K562 (cell line): ENCODE results near the gene PRSS53. TPM values are rescaled to one million over a fixed set of nuclear protein-coding genes. Genes with fewer than 3 reads are reported as not detected.
A peak's percentile ranks its signal among the peaks of the same experiment; 100 is the strongest.

ENCODE experiments used
- FOXA3 ChIP-seq, 2 experiments: fragments of 450-650 bp in 1 of 2; sonication (generic) in 1 of 2; formaldehyde crosslinking; IDR thresholded peaks in 1 of 2; conservative IDR thresholded peaks in 1 of 2; 2 replicates each; pipeline versions ENCODE4 v1.4.0 to v1.8.0; 2020 to 2022; ENCODE audit warnings: mild to moderate bottlenecking in 2 of 2, missing genetic modification reagents in 1 of 2
- GABPB2 ChIP-seq: fragments of 250-450 bp; sonication (Bioruptor Pico); conservative IDR thresholded peaks from 2 replicates; pipeline ENCODE4 v1.5.1; 2021; ENCODE audit warnings: mild to moderate bottlenecking
- HNRNPL ChIP-seq: fragments of 200-400 bp; formaldehyde crosslinking; IDR thresholded peaks from 2 replicates; pipeline ENCODE4 v1.6.1; 2017; ENCODE audit warnings: low read depth, mild to moderate bottlenecking, low read length
- MAFG ChIP-seq: fragments of 450-650 bp; conservative IDR thresholded peaks from 2 replicates; pipeline ENCODE4 v1.6.1; 2016; ENCODE audit warnings: missing genetic modification characterization, missing compliant biosample characterization
- NBN ChIP-seq: fragments of 450-650 bp; IDR thresholded peaks from 2 replicates; pipeline ENCODE4 v1.6.1; 2016; ENCODE audit warnings: low read depth, mild to moderate bottlenecking
- PATZ1 ChIP-seq: fragments of 250-450 bp; sonication (Bioruptor Pico); IDR thresholded peaks from 2 replicates; pipeline ENCODE4 v1.5.0; 2020; ENCODE audit warnings: mild to moderate bottlenecking, borderline replicate concordance
- POLR2AphosphoS2 ChIP-seq: IDR thresholded peaks from 2 replicates; pipeline ENCODE4 v1.6.1; 2012; ENCODE audit warnings: low read length, improper control_type of control experiment
- RBM34 ChIP-seq: fragments of 200-400 bp; formaldehyde crosslinking; IDR thresholded peaks from 2 replicates; pipeline ENCODE4 v1.6.1; 2018; ENCODE audit warnings: low read length, borderline replicate concordance; ENCODE audit not compliant: insufficient read depth
- TAF9B ChIP-seq: fragments of 450-650 bp; IDR thresholded peaks from 2 replicates; pipeline ENCODE4 v1.6.1; 2018; ENCODE audit warnings: mild to moderate bottlenecking; ENCODE audit not compliant: partially characterized antibody
- ZNF263 ChIP-seq: sonication (generic); formaldehyde crosslinking; IDR thresholded peaks from 2 replicates; pipeline ENCODE4 v1.8.0; 2022; ENCODE audit warnings: mild to moderate bottlenecking, missing genetic modification reagents, borderline replicate concordance
- ZNF444 ChIP-seq: fragments of 250-450 bp; sonication (Bioruptor Pico); IDR thresholded peaks from 2 replicates; pipeline ENCODE4 v1.4.0; 2020; ENCODE audit warnings: mild to moderate bottlenecking, moderate library complexity
- polyA plus RNA-seq, 8 experiments: library from polyadenylated mRNA; depleted of rRNA in 4 of 8; stranded (reverse) in 5 of 8; unstranded in 3 of 8; fragments of >200 nt; fragmentation: Nextera tagmentation in 2 of 8; fragmentation: Illumina TruSeq in 1 of 8; extraction: Ambion mirVana in 2 of 8; extraction: Trizol in 1 of 8; gene quantifications; 2 replicates each; pipeline versions ENCODE4 v1.2.1 to v1.2.3, GENCODE V29; 2011 to 2014; ENCODE audit warnings: inconsistent platforms in 1 of 8, missing spikeins in 1 of 8
- total RNA-seq, 7 experiments: library from RNA; depleted of rRNA in 6 of 7; stranded (reverse); fragments of >200 nt in 6 of 7; fragmentation: Illumina TruSeq in 2 of 7; extraction: Trizol in 2 of 7; gene quantifications; 2 replicates each; pipeline versions ENCODE4 v1.2.1 to v1.2.3, GENCODE V29; 2011 to 2021; ENCODE audit warnings: low replicate concordance in 1 of 7
- TF ChIP-seq, protein P1 (sequence below), 2 experiments: fragments of 450-650 bp in 1 of 2; sonication (generic) in 1 of 2; formaldehyde crosslinking in 1 of 2; IDR thresholded peaks; 2 replicates each; pipeline versions ENCODE4 v1.7.1 to v1.9.0; 2016 to 2022; ENCODE audit warnings: inconsistent platforms in 1 of 2, mild to moderate bottlenecking in 1 of 2, missing genetic modification reagents in 1 of 2
- TF ChIP-seq, protein P2 (sequence below): fragments of 200-800 bp; sonication (Bioruptor generic); IDR thresholded peaks from 2 replicates; pipeline ENCODE4 v1.6.1; 2017; ENCODE audit warnings: missing genetic modification characterization, missing compliant biosample characterization

PRSS53 gene
- total and polyA plus RNA-seq, 9 of the 15 experiments (the other 6 are each of a cell fraction or from before 2014, with no cell fraction given) = 0.40 to 1.9 (median 0.78) TPM; not detected in 2

DNA sequence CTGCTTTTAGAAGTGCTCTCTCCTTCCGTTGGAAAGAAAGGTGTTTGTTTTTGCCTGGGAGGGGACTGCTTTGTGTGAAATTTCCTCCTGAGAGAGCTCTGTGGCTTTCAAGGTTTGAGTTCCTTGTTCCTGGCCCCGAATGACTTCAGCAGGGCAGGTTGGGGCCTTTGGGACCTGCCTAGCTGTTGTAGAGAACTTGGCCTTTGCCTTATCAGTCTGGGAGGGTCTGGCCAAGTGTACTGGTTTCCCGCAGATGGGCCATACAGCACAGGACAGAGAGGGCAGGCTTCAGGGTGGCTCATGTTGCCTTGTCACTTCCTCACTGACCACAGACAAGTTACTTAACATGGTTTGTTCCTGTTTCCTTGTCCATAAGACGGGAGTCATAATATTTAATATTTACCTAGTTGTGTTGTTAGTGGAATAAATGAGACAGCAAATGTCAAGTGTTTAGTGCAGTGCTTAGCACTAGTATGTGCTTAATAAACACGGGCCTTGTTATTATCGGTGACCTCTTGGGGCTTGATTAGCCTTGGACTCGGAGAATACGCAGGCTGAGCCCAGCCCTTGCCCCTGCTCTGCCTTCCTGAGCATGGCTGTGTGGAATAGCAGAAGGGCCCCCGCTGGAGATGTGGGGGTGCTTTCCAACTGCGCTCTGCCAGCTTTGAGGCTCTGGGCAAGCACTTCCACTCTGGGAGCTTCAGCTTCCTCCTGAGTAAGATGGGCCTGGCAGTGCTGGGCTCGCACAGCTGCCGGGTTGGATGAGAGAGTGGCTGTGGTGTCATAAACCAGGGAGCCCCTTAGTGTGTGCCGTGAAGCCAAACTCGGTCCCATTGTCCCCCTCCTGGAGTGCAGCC, 40.2 kb upstream of the PRSS53 start (continued):
- TF ChIP-seq, protein P1, sequence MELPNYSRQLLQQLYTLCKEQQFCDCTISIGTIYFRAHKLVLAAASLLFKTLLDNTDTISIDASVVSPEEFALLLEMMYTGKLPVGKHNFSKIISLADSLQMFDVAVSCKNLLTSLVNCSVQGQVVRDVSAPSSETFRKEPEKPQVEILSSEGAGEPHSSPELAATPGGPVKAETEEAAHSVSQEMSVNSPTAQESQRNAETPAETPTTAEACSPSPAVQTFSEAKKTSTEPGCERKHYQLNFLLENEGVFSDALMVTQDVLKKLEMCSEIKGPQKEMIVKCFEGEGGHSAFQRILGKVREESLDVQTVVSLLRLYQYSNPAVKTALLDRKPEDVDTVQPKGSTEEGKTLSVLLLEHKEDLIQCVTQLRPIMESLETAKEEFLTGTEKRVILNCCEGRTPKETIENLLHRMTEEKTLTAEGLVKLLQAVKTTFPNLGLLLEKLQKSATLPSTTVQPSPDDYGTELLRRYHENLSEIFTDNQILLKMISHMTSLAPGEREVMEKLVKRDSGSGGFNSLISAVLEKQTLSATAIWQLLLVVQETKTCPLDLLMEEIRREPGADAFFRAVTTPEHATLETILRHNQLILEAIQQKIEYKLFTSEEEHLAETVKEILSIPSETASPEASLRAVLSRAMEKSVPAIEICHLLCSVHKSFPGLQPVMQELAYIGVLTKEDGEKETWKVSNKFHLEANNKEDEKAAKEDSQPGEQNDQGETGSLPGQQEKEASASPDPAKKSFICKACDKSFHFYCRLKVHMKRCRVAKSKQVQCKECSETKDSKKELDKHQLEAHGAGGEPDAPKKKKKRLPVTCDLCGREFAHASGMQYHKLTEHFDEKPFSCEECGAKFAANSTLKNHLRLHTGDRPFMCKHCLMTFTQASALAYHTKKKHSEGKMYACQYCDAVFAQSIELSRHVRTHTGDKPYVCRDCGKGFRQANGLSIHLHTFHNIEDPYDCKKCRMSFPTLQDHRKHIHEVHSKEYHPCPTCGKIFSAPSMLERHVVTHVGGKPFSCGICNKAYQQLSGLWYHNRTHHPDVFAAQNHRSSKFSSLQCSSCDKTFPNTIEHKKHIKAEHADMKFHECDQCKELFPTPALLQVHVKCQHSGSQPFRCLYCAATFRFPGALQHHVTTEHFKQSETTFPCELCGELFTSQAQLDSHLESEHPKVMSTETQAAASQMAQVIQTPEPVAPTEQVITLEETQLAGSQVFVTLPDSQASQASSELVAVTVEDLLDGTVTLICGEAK (IDR thresholded peaks at IDR 0.05) = no peak
- TF ChIP-seq, protein P1 (CRISPR knock-in tag; IDR thresholded peaks at IDR 0.05) = no peak
- no peak for TF ChIP-seq MAFG (tag)
- no peak for TF ChIP-seq ZNF444 (CRISPR knock-in tag)
- TF ChIP-seq GABPB2 (CRISPR knock-in tag) = no peak
- no peak for TF ChIP-seq HNRNPL
- no peak for TF ChIP-seq POLR2AphosphoS2
- TF ChIP-seq TAF9B = no peak
- peak in 1 of 2 experiments; percentile 51; a peak in 1 of 4 replicates for TF ChIP-seq FOXA3 (CRISPR knock-in tag; conservative IDR thresholded peaks at IDR 0.05 in 1 of 2, IDR thresholded peaks at IDR 0.05 in 1 of 2)
- peak; percentile 42; the same call in 1 of the 2 replicates for TF ChIP-seq NBN
- no peak for TF ChIP-seq ZNF263 (CRISPR knock-in tag)
- no peak for TF ChIP-seq RBM34
- no peak for TF ChIP-seq PATZ1 (CRISPR knock-in tag)
- TF ChIP-seq, protein P2, sequence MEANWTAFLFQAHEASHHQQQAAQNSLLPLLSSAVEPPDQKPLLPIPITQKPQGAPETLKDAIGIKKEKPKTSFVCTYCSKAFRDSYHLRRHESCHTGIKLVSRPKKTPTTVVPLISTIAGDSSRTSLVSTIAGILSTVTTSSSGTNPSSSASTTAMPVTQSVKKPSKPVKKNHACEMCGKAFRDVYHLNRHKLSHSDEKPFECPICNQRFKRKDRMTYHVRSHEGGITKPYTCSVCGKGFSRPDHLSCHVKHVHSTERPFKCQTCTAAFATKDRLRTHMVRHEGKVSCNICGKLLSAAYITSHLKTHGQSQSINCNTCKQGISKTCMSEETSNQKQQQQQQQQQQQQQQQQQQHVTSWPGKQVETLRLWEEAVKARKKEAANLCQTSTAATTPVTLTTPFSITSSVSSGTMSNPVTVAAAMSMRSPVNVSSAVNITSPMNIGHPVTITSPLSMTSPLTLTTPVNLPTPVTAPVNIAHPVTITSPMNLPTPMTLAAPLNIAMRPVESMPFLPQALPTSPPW (CRISPR knock-in tag) = peak; percentile 46; the same call in 1 of the 2 replicates
